CD4-positive, alpha-beta T cell (primary cell): ENCODE results near the gene MBD5. TPM values are rescaled to one million over a fixed set of nuclear protein-coding genes. Genes with fewer than 3 reads are reported as not detected.

Experiments used
- ATAC-seq: fragments of 200-7000 bp; cut with Tn5 transposase; one replicate; pipeline ENCODE4 v1.10.0; 2022; ENCODE audit warnings: mild to moderate bottlenecking; ENCODE audit not compliant: poor library complexity
- CTCF ChIA-PET: fragments of 350-600 bp; sonication (Branson Sonifier 250); formaldehyde crosslinking; loops from one replicate; lab custom pipeline; 2021; ENCODE audit warnings: antibody characterized with exemption, inconsistent platforms; lab: Charles Lee
- POLR2A ChIA-PET: fragments of 350-600 bp; sonication (Branson Sonifier 250); formaldehyde crosslinking; loops from one replicate; lab custom pipeline; 2021; ENCODE audit warnings: antibody characterized with exemption, inconsistent platforms; lab: Charles Lee
- DNase-seq, 14 experiments: peaks; one replicate each; pipeline ENCODE4 v3.0.0-alpha.2; 2013 to 2020; ENCODE audit warnings: mixed read lengths in 2 of 14
- H3K27ac ChIP-seq, 2 donors: one replicate each; pipeline versions ENCODE4 v1.5.1 to v1.7.0; 2013; ENCODE audit warnings: low read length in 2 of 2, low read depth in 1 of 2, mild to moderate bottlenecking in 1 of 2
- H3K27me3 ChIP-seq, 2 experiments: 1 replicate in 1 of 2; 2 replicates in 1 of 2; pipeline versions ENCODE4 v1.6.1 to v1.7.0; 2013; ENCODE audit warnings: low read length in 2 of 2, control low read depth in 1 of 2, mild to moderate bottlenecking in 1 of 2, moderate library complexity in 1 of 2; ENCODE audit not compliant: insufficient read depth in 2 of 2, control insufficient read depth in 1 of 2
- H3K36me3 ChIP-seq: one replicate; pipeline ENCODE4 v1.6.1; 2013; ENCODE audit warnings: low read length, control low read depth; ENCODE audit not compliant: insufficient read depth
- H3K4me1 ChIP-seq: one replicate; pipeline ENCODE4 v1.6.1; 2013; ENCODE audit warnings: low read length, control low read depth; ENCODE audit not compliant: insufficient read depth
- H3K4me3 ChIP-seq: one replicate; pipeline ENCODE4 v1.5.1; 2013; ENCODE audit warnings: mild to moderate bottlenecking, low read length, moderate library complexity
- H3K9me3 ChIP-seq, 2 experiments: 1 replicate in 1 of 2; 2 replicates in 1 of 2; pipeline versions ENCODE4 v1.6.1 to v1.7.0; 2013; ENCODE audit warnings: low read length in 2 of 2, mild to moderate bottlenecking in 2 of 2, control low read depth in 1 of 2, moderate library complexity in 1 of 2; ENCODE audit not compliant: control insufficient read depth in 1 of 2, insufficient read depth in 1 of 2
- H3K27ac Mint-ChIP-seq: one replicate; pipeline ENCODE4 v1.8.0; 2020; ENCODE audit warnings: mixed read lengths
- H3K27me3 Mint-ChIP-seq: one replicate; pipeline ENCODE4 v1.8.0; 2021; ENCODE audit warnings: mixed read lengths
- H3K36me3 Mint-ChIP-seq: one replicate; pipeline ENCODE4 v1.8.0; 2021; ENCODE audit warnings: low read depth, mixed read lengths
- H3K4me1 Mint-ChIP-seq: one replicate; pipeline ENCODE4 v1.8.0; 2021; ENCODE audit warnings: low read depth, mixed read lengths
- H3K4me3 Mint-ChIP-seq: one replicate; pipeline ENCODE4 v1.8.0; 2020; ENCODE audit warnings: mild to moderate bottlenecking, mixed read lengths
- H3K9me3 Mint-ChIP-seq: one replicate; pipeline ENCODE4 v1.8.0; 2020; ENCODE audit warnings: mixed read lengths
- intact Hi-C, 2 experiments: fragments of 100-400 bp; cut with DNase I in 1 of 2; cut with micrococcal nuclease in 1 of 2; formaldehyde crosslinking; loops; one replicate each; pipeline versions ENCODE4 v1.15.1 to v1.9.0; 2023 to 2025; cut with DNase I, micrococcal nuclease
- total RNA-seq, 174 experiments: library from RNA in 2 of 174; stranded (reverse) in 2 of 174; gene quantifications; one replicate each; pipeline ENCODE4 v1.2.3 and lab custom pipeline; 2021 to 2026
- TF ChIP-seq, protein P1 (sequence below): fragments of 200-600 bp; IDR thresholded peaks from one replicate; pipeline ENCODE4 v1.8.0; 2022; ENCODE audit warnings: antibody characterized with exemption, mild to moderate bottlenecking

The MBD5 gene
- total RNA-seq, 2 experiments from 2014 or later, result 49.8 to 52.9 TPM

DNA sequence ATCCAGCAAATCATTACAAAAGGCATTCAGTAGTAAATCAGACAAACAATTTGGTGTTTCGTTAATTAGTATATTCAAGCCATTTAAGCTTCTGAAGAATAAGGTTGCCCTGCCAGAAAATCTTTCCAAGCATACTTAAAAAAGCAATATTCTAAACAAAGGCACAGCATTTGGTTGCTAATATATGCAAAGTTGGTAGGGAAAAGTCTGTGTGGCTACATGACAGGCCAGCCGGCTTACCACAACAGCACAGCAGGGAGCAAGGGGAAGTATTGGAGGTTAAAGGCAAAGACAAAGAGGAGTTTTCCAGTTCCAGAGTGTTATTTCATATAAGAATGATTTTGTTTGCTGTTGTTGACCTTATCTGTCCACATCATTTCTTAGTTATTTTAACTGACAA, 282.3 kb downstream of the MBD5 start:
- ChIA-PET POLR2A (no interaction called here), CTCF (no interaction called here)
- DNase-seq (no peak), ATAC-seq (no peak)
- Mint-ChIP-seq H3K27me3 (no peaks in the 10 kb centered on the region), H3K27ac (no peak overlapping the region), H3K4me1 (no peaks in the 10 kb centered on the region), H3K4me3 (no peak overlapping the region), H3K9me3 (no peaks in the 10 kb centered on the region), H3K36me3 (peaks cover 28% of the 10 kb centered on the region)
- Histone ChIP-seq H3K27me3 (no peaks in the 10 kb centered on the region), H3K36me3 (no peaks in the 10 kb centered on the region), H3K4me3 (no peak overlapping the region), H3K4me1 (no peaks in the 10 kb centered on the region), H3K9me3 (peaks cover 0 to 4% of the 10 kb centered on the region in 2 experiments), H3K27ac (no peak overlapping the region)
- intact Hi-C loops, result no loop called here
- TF ChIP-seq, protein P1, sequence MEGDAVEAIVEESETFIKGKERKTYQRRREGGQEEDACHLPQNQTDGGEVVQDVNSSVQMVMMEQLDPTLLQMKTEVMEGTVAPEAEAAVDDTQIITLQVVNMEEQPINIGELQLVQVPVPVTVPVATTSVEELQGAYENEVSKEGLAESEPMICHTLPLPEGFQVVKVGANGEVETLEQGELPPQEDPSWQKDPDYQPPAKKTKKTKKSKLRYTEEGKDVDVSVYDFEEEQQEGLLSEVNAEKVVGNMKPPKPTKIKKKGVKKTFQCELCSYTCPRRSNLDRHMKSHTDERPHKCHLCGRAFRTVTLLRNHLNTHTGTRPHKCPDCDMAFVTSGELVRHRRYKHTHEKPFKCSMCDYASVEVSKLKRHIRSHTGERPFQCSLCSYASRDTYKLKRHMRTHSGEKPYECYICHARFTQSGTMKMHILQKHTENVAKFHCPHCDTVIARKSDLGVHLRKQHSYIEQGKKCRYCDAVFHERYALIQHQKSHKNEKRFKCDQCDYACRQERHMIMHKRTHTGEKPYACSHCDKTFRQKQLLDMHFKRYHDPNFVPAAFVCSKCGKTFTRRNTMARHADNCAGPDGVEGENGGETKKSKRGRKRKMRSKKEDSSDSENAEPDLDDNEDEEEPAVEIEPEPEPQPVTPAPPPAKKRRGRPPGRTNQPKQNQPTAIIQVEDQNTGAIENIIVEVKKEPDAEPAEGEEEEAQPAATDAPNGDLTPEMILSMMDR, result no peak

DNA sequence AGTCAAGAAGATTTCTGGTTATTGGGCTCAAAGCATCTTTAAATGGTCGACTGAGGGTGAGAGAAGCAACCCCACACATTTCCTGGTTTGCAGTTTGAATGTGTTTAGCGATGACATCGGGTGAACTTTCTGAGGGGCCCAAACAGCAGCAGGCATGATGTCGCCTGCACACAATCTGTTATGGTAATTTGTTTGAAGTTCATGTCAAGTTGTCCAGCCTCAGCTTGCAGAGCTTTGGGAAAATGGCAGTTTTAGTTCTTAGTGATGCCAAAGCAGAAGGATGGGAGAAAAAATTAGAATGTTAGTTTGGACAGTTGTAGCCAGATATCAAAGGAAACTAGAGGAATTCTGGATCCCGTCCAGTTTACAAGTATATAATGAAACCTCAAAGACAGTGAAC, 284.6 kb downstream of the MBD5 start:
- no peak overlapping the region for H3K4me3 ChIP-seq
- H3K4me1 Mint-ChIP-seq, result no peaks in the 10 kb centered on the region
- ChIA-PET POLR2A (no interaction called here), CTCF (no interaction called here)
- H3K4me1 ChIP-seq, result no peaks in the 10 kb centered on the region
- TF ChIP-seq, protein P1, result no peak
- ATAC-seq, result no peak
- no peak overlapping the region for H3K27ac Mint-ChIP-seq
- H3K4me3 Mint-ChIP-seq, result no peak overlapping the region
- no peaks in the 10 kb centered on the region for H3K36me3 ChIP-seq
- no peaks in the 10 kb centered on the region for H3K9me3 Mint-ChIP-seq
- H3K9me3 ChIP-seq, result peaks cover 0 to 4% of the 10 kb centered on the region in 2 experiments
- intact Hi-C loops, result no loop called here
- DNase-seq, result no peak
- peaks cover 39% of the 10 kb centered on the region for H3K36me3 Mint-ChIP-seq
- H3K27ac ChIP-seq, result no peak overlapping the region
- H3K27me3 Mint-ChIP-seq, result no peaks in the 10 kb centered on the region
- no peaks in the 10 kb centered on the region for H3K27me3 ChIP-seq

DNA sequence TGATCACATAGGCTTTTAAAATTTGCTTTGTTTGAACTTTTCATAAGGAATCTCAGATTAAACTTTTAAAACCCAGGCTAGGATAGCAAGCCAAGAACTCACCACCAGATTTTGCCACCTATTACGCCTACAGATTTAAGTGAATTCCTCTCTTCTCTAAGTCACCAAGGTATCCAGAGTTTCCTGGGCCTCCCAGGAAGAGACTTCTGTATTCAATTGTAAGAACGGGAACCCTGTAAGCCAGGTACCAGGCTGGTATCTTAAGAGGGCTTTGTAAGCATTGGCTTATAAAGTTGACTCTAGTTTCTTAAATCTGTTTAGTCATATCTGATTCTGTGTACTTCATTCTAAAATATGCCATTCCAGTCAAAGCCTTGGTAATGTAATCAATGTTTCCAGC, 285.1 kb downstream of the MBD5 start:
- no peaks in the 10 kb centered on the region for H3K27me3 ChIP-seq
- Mint-ChIP-seq H3K4me3 (no peak overlapping the region), H3K27me3 (no peaks in the 10 kb centered on the region), H3K27ac (no peak overlapping the region), H3K36me3 (peaks cover 39% of the 10 kb centered on the region), H3K4me1 (no peaks in the 10 kb centered on the region), H3K9me3 (no peaks in the 10 kb centered on the region)
- peaks cover 0 to 4% of the 10 kb centered on the region in 2 experiments for H3K9me3 ChIP-seq
- intact Hi-C loops, result no loop called here
- TF ChIP-seq, protein P1, result no peak
- DNase-seq (no peak), ATAC-seq (no peak)
- ChIA-PET CTCF (no interaction called here), POLR2A (no interaction called here)
- no peak overlapping the region for H3K4me3 ChIP-seq
- H3K36me3 ChIP-seq, result no peaks in the 10 kb centered on the region
- H3K27ac ChIP-seq, result no peak overlapping the region
- H3K4me1 ChIP-seq, result no peaks in the 10 kb centered on the region
